GM21423 (cell line): Measurements from ENCODE around the gene SAT2.
"Not testable (repeated sequence)": the region's sequence is repeated elsewhere in the genome, so short reads cannot be mapped to it uniquely, and the experiment has no call there.

Source experiments
- ATAC-seq: cut with Tn5 transposase; IDR thresholded peaks from one replicate; pipeline ENCODE4 v1.9.1; 2021; ENCODE audit warnings: mild to moderate bottlenecking, moderate library complexity; ENCODE audit not compliant: unreplicated experiment

The SAT2 gene

DNA sequence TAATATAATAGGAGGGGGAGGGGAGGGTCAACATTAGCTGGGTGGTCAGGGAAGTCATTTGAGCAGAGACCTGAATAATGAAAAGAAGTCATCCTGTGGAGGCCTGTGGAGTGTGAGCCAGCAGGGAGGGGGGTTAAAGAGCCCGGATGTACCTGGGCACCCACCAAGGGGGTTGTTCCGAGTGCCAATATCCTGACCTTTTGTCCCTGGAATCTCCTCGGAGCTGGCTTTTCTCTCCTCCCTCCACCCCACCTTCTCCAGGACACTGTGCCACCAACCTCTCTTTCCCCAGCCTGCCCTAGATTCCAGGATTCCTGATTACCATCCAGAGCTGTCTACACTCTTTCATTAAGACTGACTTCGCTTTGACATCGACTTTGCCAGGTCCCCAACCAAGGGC, 8.5 kb upstream of the SAT2 start:
- ATAC-seq = no peak

DNA sequence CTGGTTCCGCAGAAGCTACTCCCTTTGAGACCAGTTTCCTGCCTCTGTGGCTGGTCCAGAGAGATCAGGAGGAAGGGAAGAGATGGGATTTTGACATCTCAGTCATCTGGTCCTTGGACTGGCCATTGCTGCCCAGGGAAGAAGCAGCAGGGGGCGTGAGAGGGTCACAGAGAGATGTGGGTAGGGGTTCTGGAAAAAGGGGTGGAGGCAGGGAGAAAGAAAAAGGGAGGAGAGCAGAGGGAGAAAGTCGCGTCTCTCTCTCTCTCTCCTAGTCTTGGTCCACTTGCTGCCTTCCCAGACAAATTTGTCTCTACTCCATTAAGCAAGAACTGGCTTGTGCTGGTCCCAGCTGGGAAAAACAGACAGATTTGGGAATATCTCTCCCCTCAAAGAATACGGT, 6.8 kb upstream of the SAT2 start:
- ATAC-seq = no peak

DNA sequence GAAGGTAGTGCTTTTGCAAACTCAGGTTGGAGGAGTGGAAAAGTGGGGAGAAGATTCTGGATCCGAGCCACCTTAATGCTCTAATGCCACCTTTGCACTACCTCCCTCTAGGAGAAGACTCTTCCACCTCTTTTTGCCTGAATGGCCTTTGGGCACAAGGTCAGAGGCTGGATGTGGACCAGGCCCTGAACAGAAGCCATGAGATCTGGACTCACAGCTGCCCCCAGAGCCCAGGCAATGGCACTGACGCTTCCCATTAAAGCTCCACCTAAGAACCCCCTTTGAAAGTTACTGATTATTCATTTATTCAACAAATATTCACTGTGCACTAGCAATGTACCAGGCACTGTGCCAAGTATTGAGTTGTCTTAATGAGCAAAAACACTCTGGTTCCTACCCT, 5.5 kb upstream of the SAT2 start:
- no peak for ATAC-seq

DNA sequence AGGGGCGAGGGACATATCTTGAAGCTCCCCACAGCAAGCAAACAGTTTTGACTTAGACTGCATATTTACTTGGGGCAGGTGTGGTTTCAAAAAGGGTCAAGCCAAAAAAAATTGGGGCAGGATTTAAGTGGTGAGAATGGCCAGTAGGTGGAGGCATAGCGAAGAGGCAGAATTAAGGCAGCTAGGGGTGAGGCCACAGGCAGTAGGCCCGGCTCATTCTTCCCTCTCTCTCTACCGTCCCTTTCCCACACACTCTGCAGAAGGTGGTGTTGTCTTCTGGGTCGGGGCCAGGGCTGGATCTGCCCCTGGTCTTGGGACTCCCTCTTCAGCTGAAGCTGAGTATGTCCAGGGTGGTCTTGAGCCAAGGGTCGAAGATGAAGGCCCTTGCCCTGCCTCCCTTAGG, 4.9 kb upstream of the SAT2 start:
- ATAC-seq = no peak

DNA sequence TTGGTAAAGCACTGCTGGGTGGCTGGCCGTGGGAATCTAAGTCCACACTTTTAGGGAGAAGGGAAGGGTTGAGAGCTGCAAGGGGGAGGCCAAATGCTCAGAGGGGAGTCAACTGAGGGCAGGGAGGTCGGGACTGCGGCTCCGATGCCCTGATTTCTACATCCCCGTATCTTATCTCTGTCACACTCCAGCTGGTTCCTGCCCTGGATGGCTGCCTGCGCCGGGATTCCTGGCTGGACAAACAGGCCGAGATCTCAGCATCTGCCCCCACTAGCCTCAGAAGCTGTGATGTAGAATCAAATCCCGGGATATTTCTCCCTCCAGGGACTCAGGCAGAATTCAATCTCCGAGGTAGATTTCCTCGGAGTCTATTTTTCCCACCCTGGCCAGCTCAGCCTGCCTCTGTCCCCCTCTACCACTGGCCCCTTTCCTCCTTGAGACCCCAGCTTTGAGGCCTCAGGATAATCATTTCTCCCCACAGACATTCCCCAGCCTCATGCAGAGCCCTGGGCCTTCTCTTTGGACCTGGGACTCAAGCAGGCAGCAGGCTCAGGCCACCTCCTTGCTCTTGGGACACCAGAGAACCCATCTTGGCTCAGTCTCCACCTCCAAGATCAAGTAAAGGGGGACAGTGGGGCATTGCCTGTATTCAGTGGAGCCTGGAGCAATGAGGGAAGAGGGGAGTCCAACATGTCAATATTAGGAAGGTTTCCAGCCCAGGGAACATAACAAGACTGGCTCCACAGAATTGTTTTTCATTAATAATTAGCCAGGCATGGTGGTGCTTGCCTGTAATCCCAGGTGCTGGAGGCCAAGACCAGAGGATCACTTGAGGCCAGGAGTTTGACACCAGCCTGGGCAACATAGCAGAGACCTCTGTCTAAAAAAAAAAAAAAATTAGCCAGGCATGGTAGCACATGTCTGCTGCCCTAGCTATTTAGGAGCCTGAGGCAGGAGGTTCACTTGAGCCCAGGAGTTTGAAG, 4.1 kb upstream of the SAT2 start:
- no peak for ATAC-seq

DNA sequence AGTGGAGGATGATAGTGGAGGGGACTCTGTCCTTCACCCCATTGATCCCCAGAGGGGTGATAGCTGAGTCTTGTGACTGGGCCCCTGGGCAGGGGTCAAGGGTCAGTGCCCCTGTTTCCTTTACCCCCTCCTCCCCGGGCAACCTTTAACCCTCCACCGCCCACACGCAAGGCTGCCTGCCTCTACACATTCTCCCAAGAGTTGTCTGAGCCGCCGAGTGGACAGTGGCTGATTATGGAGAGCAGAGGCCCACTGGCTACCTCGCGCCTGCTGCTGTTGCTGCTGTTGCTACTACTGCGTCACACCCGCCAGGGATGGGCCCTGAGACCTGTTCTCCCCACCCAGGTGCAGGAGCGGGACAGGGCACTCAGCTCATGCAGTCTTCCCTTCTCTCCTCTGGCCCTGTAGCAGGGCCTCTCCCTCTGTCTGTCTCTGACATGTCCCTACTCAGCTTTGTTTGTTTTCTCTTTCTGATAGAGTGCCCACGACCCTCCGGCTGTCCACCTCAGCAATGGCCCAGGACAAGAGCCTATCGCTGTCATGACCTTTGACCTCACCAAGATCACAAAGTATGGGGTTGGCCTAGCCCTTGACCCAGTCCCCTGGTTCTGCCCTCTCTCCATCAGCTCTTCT, 2.4 kb upstream of the SAT2 start, which contains the start of gene SHBG:
SHBG (plus strand) TSS at position 197 of the 633 bp plus-strand sequence; CDS start at position 235, 38 bp downstream.
- ATAC-seq = no peak

DNA sequence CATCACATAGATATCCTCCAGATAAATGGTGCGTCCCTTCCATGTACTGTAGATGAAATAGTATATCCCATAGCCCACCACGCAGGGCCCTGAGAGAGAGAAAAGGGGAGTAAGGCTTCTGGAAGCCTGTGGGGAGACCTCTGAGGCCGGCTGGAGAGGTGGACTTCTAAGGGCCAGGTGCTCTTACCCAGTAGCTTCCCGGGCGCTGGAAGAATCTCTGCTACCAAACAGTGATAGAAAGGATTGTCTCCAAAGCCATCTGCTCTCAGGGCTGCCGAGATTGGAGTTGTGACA, 718 bp downstream of the SAT2 start:
- no peak for ATAC-seq

DNA sequence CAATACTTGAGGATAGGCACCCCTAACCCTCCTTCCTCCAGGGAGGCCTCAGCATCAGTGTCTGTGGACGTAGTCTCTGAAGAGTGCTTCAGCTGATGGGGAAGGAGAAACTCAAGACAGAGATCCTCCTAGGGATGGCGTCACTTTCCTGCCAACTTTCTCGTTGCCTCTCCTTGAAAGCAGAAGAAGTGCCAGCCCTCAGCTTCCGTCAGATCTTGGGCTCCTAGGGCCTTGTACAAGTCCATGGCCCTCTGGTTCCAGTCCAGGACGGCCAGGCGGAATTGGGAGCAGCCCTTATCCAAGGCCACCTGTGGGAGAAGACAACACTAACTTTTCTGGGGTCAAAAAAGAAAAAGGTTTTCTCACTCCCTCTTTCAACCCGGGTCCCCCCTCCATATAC, 1.3 kb downstream of the SAT2 start:
- ATAC-seq = no peak

DNA sequence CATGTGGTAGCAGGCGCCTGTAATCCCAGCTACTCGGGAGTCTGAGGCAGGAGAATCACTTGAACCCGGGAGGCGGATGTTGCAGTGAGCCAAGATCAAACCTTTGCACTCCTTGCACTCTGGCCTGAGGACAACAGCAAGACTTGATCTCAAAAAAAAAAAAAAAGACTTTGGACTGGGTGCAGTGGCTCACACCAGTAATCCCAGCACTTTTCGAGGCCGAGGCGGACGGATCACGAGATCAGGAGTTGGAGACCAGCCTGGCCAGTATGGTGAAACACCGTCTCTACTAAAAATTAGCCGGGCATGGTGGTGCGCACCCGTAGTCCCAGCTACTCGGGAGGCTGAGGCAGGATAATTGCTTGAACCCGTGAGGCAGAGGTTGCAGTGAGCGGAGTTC, 1.9 kb downstream of the SAT2 start:
- not testable (repeated sequence) for ATAC-seq

DNA sequence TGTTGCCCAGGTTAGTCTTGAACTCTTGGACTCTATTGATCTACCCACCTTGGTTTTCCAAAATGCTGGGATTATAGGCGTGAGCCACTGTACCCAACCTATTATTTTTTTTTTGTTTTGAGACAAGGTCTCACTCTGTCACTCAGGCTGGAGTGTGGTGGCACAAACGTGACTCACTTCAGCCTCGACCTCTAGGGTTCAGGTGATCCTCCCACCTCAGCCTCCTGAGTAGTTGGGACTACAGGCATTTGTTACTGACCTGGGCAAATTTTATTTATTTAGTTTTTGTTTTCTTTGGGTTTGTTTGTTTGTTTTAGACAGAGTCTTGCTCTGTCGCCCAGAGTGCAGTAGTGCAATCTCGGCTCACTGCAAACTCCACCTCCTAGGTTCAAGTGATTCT, 4.0 kb downstream of the SAT2 start:
- ATAC-seq = no peak

DNA sequence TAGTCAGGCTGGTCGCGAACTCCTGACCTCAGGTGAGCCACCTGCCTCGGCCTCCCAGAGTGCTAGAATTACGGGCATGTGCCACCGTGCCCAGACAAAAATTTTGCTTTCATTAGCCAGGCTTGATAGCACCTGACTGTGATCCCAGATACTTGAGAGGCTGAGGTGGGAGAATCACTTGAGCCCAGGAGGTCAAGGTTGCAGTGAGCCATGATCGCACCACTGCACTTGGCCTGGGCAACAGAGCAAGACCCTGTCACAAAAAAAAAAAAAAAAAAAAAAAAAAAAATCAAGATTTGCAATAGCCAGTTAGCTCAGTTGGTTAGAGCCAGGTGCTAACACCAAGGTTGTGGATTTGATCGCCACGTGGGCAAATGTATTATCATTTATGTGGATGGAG, 6.8 kb downstream of the SAT2 start:
- no peak for ATAC-seq

DNA sequence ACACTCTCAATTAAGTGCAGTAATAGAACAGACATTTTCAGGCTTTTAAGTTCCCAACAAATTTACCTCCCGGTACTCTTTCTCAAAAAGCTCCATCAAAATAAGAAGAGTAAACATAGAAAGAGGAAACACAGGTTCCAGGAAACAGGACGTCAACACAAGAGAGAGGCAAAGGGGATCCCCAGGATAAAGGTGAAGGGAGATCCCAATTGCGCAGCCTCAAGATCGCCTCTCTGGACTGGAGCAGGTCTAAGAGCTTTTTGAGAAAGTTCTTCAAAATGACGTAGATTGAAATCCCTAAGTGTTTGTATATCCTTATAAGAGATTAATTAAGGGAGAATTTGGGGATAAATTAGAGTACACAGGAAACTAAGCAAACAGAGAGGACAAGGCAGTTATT, 9.0 kb downstream of the SAT2 start:
- ATAC-seq = no peak

DNA sequence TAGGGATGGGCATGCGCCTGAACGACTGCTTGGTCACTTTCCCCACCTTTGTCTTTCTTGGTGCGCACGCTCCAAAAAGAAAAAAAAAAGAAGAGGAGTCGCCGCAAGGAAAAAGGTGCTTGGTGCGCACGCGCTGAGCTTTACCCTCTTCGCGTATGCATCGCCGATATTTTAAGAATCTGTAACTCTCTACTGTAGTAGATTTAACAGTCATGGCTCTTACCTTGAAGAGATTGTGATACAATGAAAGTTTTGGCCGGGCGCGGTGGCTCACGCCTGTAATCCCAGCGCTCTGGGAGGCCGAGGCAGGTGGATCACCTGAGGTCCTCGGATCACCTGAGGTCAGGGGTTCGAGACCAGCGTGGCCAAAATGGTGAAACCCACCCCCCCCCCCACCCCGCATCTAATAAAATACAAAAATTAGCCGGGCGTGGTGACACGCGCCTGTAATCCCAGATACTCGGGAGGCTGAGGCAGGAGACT, 12.3 kb downstream of the SAT2 start:
- ATAC-seq = no peak

DNA sequence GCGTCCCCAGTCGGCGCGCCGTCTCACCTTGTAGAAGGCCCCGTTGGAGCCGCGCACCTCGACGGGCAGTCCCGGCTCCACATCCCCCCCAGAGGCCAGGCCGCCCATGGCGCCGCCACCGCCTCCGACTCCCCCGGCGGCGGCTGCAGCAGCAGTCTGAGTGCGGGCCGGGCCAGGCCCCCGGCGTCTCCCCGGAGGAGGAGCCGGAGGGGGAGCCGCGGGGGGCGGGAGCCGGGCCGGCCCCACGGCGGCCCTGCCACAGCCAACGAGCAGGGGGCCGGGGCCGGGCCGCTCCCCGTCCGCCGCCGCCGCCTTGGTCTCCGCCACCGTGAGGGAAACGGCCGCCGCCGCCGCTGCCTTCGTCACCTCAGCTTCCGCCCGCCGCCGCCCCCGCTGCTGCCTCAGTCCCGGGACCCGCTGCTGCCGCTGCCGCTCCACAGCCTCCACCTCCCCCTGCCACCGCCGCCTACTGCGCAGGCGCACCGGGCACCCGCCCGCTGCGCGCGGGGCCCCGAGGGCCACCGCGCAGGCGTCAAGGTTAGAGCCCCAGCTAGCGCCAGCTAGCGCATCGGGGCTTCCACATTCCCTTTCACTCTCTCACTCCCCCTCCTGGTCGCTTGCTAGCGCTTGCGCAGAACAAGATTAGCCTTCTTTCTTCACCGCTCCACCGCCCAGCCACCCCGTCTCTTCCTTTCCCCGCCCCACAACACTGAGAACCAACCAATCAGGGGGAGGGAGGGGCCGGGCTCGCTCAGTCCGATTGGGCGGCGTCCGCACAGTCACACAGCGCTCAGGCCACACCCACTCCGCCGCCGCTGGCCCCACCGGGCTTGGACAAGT, 13.0 kb downstream of the SAT2 start, which contains the start of gene FXR2:
FXR2 (minus strand) TSS at position 473 of the 840 bp plus-strand sequence; CDS start at position 108, 365 bp downstream.
- ATAC-seq = peak; percentile 86

DNA sequence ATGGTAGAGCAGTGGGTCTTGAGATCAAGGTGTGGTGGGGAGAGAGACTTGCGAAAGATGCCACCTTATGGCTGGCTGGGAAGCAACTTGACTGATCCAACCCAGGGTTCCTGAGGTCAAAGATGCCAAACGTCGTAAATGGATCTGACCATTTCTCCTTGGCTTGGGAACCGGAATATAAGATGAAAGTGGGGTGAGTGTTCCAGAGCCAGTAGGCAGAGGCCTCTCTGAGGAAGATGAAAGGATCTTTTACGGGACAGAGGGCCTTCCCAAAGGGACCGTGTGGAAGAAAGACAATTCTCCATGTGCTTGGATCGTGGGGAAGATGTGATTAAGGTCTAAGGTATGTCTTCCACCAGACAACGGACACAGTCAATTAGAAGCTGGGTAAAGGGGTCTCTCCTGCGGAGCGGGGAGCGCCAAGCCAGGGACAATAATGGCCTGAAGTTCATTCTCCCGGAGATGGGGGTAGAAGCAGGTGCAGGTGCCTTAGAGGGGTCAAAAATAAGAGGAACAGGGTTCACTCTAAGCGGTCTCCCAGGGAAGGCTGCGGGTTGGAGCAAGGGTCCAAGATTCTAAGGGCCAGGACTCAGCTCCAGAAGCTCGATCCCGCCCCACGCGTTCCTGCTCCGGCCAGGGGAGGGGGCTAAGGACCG, 13.7 kb downstream of the SAT2 start:
- ATAC-seq = no peak

DNA sequence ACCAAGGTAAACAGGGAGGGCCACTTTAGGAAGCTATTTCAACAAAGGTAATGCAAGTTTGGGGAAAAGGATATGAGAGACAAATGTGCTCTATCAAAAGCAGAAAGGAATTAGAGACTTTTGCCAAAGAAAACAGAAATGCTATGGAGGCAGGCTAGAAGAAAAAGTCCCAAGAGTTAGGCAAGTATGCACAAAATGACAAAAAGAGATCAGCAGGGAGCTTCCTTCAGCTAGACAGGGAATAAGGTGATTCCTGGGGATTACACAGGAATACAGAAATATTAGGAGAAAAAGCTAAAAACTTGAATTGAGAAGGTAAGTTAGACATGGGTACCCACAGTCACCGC, 15.4 kb downstream of the SAT2 start:
- no peak for ATAC-seq

DNA sequence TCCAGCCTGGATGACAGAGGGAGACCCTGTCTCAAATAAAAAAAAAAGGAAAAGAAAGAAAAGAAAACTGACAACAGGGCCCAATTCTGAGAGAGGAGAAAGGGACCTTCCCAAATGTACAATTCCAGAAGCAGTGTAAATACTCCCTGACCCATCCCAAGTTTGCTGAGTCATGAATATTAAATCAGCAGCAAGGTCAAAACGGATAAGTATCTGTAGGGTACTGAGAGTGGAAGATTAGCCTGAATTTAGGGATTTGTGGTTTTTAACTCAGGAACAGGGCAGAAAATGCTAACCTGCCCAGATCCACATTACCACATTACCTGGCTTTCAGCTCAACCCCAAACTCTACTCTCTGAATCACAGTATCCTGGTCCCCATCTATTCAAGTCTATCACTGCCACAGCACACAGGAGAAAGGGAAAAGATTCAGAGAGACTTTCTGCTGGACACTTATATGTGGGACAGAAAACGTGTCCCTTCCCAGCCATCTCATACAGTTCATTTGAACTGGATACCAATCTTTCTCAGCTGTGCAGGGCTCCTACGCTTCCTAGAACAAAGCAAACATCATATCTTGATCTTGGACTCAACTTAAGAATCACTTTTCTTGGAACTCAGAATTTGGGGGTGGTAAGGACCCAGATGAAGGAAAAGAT, 15.9 kb downstream of the SAT2 start:
- no peak for ATAC-seq

DNA sequence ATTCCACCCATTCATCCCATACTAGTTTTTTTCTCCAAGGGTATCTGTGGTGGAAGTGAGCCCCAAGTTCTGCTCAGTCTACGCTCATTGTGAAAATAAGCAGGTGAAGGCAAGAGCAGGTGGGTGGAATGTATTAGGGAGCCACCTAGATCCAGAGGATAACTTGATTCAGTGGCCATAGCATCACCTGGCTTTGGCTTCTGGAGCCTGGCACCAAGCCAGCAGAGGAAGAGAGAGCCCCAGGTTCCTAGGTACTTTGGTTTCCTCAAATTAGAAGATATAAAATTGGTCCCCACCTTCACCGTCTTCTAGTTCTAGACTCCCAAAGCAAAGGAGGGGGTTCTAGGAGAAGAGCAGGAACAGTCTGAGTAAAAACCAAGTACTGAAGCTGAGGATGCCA, 17.0 kb downstream of the SAT2 start:
- ATAC-seq = no peak

DNA sequence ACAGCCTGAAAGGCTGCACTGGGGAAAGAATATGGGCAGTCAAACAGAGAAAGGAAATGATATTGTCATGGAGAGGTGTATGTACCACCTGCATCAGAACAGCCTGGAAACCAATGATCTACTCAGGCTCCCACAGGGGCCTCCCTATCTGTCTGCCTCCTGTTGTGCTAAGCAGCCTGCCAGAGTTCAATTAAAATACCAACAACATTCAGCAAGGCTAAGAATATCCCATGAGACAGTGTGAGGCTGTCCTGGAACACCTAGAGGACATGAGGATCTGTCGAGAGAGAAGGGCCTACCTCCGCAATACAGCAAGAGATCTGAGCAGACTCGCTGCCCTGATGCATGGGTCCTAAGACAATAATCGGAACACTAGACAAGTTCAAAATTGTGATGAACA, 21.3 kb downstream of the SAT2 start:
- ATAC-seq = no peak

DNA sequence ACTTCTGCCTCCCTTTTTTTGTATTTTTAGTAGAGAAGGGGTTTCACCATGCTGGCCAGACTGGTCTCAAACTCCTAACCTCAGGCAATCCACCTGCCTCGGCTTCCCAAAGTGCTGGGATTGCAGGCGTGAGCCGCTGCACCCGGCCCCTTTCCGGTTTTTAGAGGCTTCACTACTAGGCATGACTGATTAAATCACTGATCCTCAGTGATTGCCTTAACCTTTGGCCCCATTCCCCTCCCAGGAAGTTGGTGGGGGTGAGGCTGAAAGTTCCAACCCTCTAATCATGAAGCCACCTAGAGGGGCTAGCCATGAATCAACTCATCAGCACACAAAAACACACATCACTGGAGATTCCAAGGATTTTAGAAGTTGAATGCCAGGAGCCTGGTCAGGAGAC, 30.1 kb downstream of the SAT2 start:
- not testable (repeated sequence) for ATAC-seq
